ENCODE results near the gene CNGA1.
A peak's percentile ranks its signal among the peaks of the same experiment; 100 is the strongest.

The CNGA1 gene

GRCh38 chr4:48016141-48017107, at the start of gene CNGA1, which contains the start of gene NIPAL1:
Gene CNGA1 (minus strand): TSS chr4:48016681. CDS start chr4:47952689, 63,992 bp downstream.
Gene NIPAL1 (plus strand): TSS chr4:48016772. CDS start chr4:48016840, 68 bp downstream.
- peak; percentile 65 for DNase-seq

GRCh38 chr4:48065587-48066052, 49.1 kb upstream of the CNGA1 start:
- no peak for DNase-seq

- DNase-seq: no peak
These were observed 47.9 kb upstream of the CNGA1 start for GRCh38 chr4:48064349-48064748.

- no peak for DNase-seq
These were observed 42.4 kb upstream of the CNGA1 start for GRCh38 chr4:48058617-48059530.

GRCh38 chr4:48051078-48051477, 34.6 kb upstream of the CNGA1 start:
- DNase-seq: no peak

- no peak for DNase-seq
These were observed 33.0 kb upstream of the CNGA1 start for GRCh38 chr4:48049483-48049882.

- no peak for DNase-seq
These were observed 31.4 kb upstream of the CNGA1 start for GRCh38 chr4:48047896-48048295.

GRCh38 chr4:48047421-48047844, 31.0 kb upstream of the CNGA1 start:
- DNase-seq: peak; percentile 62

GRCh38 chr4:48046059-48046458, 29.6 kb upstream of the CNGA1 start:
- no peak for DNase-seq

- DNase-seq: no peak
These were observed 27.8 kb upstream of the CNGA1 start for GRCh38 chr4:48044298-48044697.

GRCh38 chr4:48043504-48043903, 27.0 kb upstream of the CNGA1 start:
- DNase-seq: no peak

- DNase-seq: no peak
These were observed 26.5 kb upstream of the CNGA1 start for GRCh38 chr4:48042979-48043461.

- DNase-seq: no peak
These were observed 25.2 kb upstream of the CNGA1 start for GRCh38 chr4:48041535-48042137.

GRCh38 chr4:48039561-48039960, 23.1 kb upstream of the CNGA1 start:
- DNase-seq: no peak

GRCh38 chr4:48038666-48039065, 22.2 kb upstream of the CNGA1 start:
- DNase-seq: no peak

- no peak for DNase-seq
These were observed 20.6 kb upstream of the CNGA1 start for GRCh38 chr4:48037117-48037462.

GRCh38 chr4:48035952-48036351, 19.5 kb upstream of the CNGA1 start:
- DNase-seq: no peak

GRCh38 chr4:48033825-48034413, 17.4 kb upstream of the CNGA1 start:
- peak; percentile 72 for DNase-seq

GRCh38 chr4:48033412-48033811, 16.9 kb upstream of the CNGA1 start:
- no peak for DNase-seq

GRCh38 chr4:48032721-48033120, 16.2 kb upstream of the CNGA1 start:
- no peak for DNase-seq

- DNase-seq: no peak
These were observed 15.5 kb upstream of the CNGA1 start for GRCh38 chr4:48031802-48032525.

- no peak for DNase-seq
These were observed 14.0 kb upstream of the CNGA1 start for GRCh38 chr4:48030470-48030869.
